ENCODE measurements around the gene RANBP17.
"Not testable (repeated sequence)": the region's sequence is repeated elsewhere in the genome, so short reads cannot be mapped to it uniquely, and the experiment has no call there.

Gene RANBP17

DNA sequence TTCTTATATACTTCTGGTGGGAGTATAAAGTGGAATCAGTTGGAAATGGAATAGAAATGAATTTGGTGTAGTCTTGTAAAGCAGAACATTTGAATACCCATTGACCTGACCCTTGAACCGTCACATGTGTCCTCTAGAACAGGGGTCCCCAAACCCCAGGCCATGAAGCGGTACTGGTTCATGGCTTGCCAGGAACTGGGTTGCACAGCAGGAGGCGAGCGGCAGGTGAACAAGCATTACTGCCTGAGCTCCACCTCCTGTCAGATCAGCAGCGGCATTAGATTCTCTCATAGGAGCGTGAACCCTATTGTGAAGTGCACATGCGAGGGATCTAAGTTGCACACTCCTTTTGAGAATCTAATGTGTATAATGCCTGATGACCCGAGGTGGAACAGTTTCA, 80.0 kb downstream of the RANBP17 start:
- TF ChIP-seq CTCF (IDR thresholded peaks at IDR 0.05) = no peak
- no peaks in the 10 kb centered on the region for H3K4me1 ChIP-seq
- no peaks in the 10 kb centered on the region for H3K79me2 ChIP-seq
- H2AFZ ChIP-seq = no peak overlapping the region
- no peaks in the 10 kb centered on the region for H3K9me3 ChIP-seq (ENCODE audit: control insufficient read depth, low read length)
- H3K27me3 ChIP-seq (ENCODE audit: control insufficient read depth, insufficient read depth, low read length) = no peaks in the 10 kb centered on the region
- no peak overlapping the region for H3K4me2 ChIP-seq (ENCODE audit: low read length)
- no peak overlapping the region for H3K9ac ChIP-seq
- H3K36me3 ChIP-seq (ENCODE audit: control insufficient read depth, insufficient read depth, low read length) = no peaks in the 10 kb centered on the region
- no peak overlapping the region for H3K4me3 ChIP-seq (ENCODE audit: low read depth, low read length)
- no peak overlapping the region for H3K27ac ChIP-seq

- H3K9me3 ChIP-seq (ENCODE audit: control insufficient read depth, low read length) = no peaks in the 10 kb centered on the region
- no peak for TF ChIP-seq CTCF (IDR thresholded peaks at IDR 0.05)
- H3K4me2 ChIP-seq (ENCODE audit: low read length) = no peak overlapping the region
- H3K4me1 ChIP-seq = no peaks in the 10 kb centered on the region
- no peak overlapping the region for H3K27ac ChIP-seq
- H3K4me3 ChIP-seq (ENCODE audit: low read depth, low read length) = no peak overlapping the region
- no peaks in the 10 kb centered on the region for H3K27me3 ChIP-seq (ENCODE audit: control insufficient read depth, insufficient read depth, low read length)
- no peak overlapping the region for H3K9ac ChIP-seq
- no peaks in the 10 kb centered on the region for H3K79me2 ChIP-seq
- H2AFZ ChIP-seq = no peak overlapping the region
- no peaks in the 10 kb centered on the region for H3K36me3 ChIP-seq (ENCODE audit: control insufficient read depth, insufficient read depth, low read length)
Measured at GRCh38 chr5:170945275-170945674, 83.5 kb downstream of the RANBP17 start.

DNA sequence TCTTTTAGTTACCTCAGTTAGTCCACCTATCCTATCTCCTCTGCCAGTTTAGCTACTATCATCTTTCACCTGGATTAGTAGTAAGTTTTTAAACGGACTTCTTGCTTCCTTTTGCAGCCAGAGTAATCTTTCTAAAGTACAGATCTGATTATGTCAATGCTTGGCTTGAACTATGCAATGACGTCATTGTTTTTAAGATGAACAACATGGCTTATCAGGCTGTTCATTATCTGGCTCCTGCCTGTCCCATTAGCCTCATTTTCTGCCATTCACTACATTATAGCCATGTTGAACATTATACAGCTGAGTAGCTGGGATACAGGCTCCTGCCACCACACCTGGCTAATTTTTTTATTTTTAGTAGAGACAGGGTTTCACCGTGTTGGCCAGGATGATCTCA, 98.7 kb downstream of the RANBP17 start:
- H3K9me3 ChIP-seq (ENCODE audit: control insufficient read depth, low read length) = no peaks in the 10 kb centered on the region
- H3K4me2 ChIP-seq (ENCODE audit: low read length) = no peak overlapping the region
- H3K27ac ChIP-seq = no peak overlapping the region
- H3K9ac ChIP-seq = no peak overlapping the region
- no peaks in the 10 kb centered on the region for H3K79me2 ChIP-seq
- H3K36me3 ChIP-seq (ENCODE audit: control insufficient read depth, insufficient read depth, low read length) = no peaks in the 10 kb centered on the region
- no peak overlapping the region for H2AFZ ChIP-seq
- no peak for TF ChIP-seq CTCF (IDR thresholded peaks at IDR 0.05)
- H3K27me3 ChIP-seq (ENCODE audit: control insufficient read depth, insufficient read depth, low read length) = no peaks in the 10 kb centered on the region
- peaks cover 3% of the 10 kb centered on the region for H3K4me1 ChIP-seq
- no peak overlapping the region for H3K4me3 ChIP-seq (ENCODE audit: low read depth, low read length)

DNA sequence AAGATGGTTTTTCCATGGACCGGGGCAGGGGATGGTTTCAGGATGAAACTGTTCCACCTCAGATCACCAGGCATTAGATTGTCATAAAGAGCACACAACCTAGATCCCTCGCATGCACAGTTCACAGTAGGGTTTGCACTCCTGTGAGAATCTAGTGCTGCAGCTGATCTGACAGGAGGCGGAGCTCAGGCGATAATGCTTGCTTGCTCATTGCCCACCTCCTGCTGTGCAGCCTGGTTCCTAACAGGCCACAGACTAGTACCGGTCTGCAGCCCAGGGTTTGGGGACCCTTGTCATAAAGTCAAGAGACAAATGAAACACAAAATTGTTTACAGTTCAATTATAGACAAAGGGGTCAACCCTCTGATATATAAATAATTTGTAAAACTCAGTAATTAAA, 101.7 kb downstream of the RANBP17 start:
- no peaks in the 10 kb centered on the region for H3K27me3 ChIP-seq (ENCODE audit: control insufficient read depth, insufficient read depth, low read length)
- no peak overlapping the region for H3K9ac ChIP-seq
- H3K4me1 ChIP-seq = peaks cover 3% of the 10 kb centered on the region
- no peaks in the 10 kb centered on the region for H3K36me3 ChIP-seq (ENCODE audit: control insufficient read depth, insufficient read depth, low read length)
- H3K27ac ChIP-seq = no peak overlapping the region
- no peak overlapping the region for H3K4me3 ChIP-seq (ENCODE audit: low read depth, low read length)
- no peak for TF ChIP-seq CTCF (IDR thresholded peaks at IDR 0.05)
- H2AFZ ChIP-seq = no peak overlapping the region
- no peaks in the 10 kb centered on the region for H3K79me2 ChIP-seq
- no peaks in the 10 kb centered on the region for H3K9me3 ChIP-seq (ENCODE audit: control insufficient read depth, low read length)
- H3K4me2 ChIP-seq (ENCODE audit: low read length) = no peak overlapping the region

DNA sequence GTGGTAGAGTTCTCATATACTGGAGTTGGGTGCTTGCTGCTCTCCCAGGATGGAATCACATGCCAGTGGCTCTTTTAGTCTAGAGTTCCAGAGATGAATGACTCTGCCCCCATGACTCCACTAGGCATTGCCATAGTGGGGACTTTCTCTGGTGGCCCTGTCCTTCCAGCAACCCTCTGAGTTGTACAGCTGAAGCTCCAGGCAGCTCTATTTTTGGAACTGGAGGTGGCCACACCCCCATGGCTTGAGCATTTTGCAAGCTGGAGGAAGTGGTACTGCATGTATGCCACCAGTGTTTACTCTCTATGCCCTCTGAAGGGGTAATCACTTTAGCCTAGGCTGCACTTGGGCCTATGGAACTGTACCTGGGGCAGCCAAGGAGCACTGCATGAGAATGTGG, 112.6 kb downstream of the RANBP17 start:
- H3K36me3 ChIP-seq (ENCODE audit: control insufficient read depth, insufficient read depth, low read length) = no peaks in the 10 kb centered on the region
- no peak overlapping the region for H3K4me2 ChIP-seq (ENCODE audit: low read length)
- H3K27me3 ChIP-seq (ENCODE audit: control insufficient read depth, insufficient read depth, low read length) = no peaks in the 10 kb centered on the region
- H3K9me3 ChIP-seq (ENCODE audit: control insufficient read depth, low read length) = no peaks in the 10 kb centered on the region
- no peaks in the 10 kb centered on the region for H3K79me2 ChIP-seq
- H3K4me1 ChIP-seq = no peaks in the 10 kb centered on the region
- no peak overlapping the region for H3K27ac ChIP-seq
- TF ChIP-seq CTCF (IDR thresholded peaks at IDR 0.05) = no peak
- no peak overlapping the region for H3K4me3 ChIP-seq (ENCODE audit: low read depth, low read length)
- no peak overlapping the region for H2AFZ ChIP-seq
- no peak overlapping the region for H3K9ac ChIP-seq

GRCh38 chr5:170980261-170980660, 118.4 kb downstream of the RANBP17 start:
- H3K79me2 ChIP-seq; H3K9ac ChIP-seq; H3K27me3 ChIP-seq (ENCODE audit: control insufficient read depth, insufficient read depth, low read length): not testable (repeated sequence)

More at GRCh38 chr5:170980261-170980660, 118.4 kb downstream of the RANBP17 start:
- H3K4me3 ChIP-seq (ENCODE audit: low read depth, low read length); H3K36me3 ChIP-seq (ENCODE audit: control insufficient read depth, insufficient read depth, low read length); H2AFZ ChIP-seq; H3K4me2 ChIP-seq (ENCODE audit: low read length); H3K4me1 ChIP-seq; H3K27ac ChIP-seq; H3K9me3 ChIP-seq (ENCODE audit: control insufficient read depth, low read length): not testable (repeated sequence)
